GM21390 (cell line): Measurements from ENCODE around the gene TRIM61.
"Not testable (repeated sequence)": the region's sequence is repeated elsewhere in the genome, so short reads cannot be mapped to it uniquely, and the experiment has no call there.

Source experiments
- ATAC-seq: cut with Tn5 transposase; IDR thresholded peaks from one replicate; pipeline ENCODE4 v1.9.1; 2021; ENCODE audit not compliant: unreplicated experiment

Gene TRIM61

DNA sequence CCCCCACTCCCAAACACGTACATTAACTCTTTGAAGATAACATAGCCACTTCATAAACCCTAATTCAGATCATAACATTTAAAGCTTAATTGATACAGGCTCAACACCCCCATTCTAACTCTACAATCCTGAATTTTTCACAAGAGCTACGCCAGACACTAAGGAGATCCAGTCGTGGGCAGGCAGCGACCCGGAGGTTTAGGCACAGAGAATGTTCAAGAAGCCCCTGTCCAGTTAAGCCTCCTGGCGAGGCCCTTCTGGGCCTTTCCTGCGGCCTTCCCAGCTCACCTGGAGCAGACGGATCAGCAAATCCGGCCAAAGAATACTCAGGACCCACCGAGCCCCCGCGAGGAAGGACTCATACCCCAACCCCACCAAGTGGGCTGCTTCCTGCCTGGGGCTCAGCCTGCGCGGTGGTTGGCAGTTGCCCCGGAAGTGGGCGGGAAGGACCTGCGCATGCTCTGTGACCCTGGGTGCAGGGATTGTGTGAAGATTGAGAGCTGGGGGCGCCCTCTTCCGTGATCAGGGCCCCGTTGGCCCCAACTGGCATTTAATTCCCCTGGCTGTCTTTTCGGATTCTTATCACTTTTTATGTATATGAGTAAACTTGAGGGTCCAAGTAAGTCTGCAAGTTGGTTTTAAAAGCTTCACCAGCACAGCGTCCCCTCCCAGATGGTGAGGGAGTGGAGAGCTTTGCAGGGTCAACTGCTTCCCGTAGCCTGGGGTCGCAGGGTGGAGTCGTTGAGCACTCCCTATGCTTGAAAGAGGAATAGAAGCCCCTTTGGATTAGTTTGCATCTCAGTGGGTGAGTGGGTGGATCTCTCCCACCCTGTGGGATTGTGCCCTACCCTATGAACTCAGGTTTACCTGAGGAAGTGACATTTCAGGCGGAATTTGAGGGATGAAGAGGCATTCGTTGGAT is at the start of gene TRIM61:
Gene TRIM61, minus strand, starts transcription at position 415 of the 922 bp plus-strand sequence. CDS start 7,655 bp downstream, outside the sequence.
- peak; percentile 98 for ATAC-seq

DNA sequence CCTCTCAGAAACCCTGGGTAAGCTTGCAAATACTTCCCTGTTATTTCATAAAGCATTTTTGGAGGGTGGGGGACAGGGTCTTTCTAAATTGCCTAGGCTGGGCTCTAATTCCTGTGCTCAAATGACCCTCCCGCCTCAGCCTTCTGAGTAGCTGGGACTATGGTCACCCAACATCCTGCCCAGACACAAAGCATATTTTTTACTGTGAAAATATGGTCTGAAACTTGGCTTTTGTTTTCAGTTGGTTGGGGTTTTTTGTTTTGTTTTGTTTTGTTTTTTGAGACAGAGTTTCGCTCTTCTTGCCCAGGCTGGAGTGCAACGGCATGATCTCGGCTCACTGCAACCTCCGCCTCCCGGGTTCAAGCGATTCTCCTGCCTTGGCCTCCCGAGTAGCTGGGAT is 48.3 kb upstream of the TRIM61 start:
- ATAC-seq = not testable (repeated sequence)

DNA sequence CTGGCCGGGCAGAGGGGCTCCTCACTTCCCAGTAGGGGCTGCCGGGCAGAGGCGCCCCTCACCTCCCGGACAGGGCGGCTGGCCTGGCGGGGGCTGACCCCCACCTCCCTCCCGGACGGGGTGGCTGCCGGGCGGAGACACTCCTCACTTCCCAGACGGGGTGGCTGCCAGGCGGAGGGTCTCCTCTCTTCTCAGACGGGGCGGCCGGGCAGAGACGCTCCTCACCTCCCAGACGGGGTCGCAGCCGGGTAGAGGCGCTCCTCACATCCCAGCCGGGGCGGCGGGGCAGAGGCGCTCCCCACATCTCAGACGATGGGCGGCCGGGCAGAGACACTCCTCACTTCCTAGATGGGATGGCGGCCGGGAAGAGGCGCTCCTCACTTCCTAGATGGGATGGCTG is 42.5 kb upstream of the TRIM61 start:
- not testable (repeated sequence) for ATAC-seq

DNA sequence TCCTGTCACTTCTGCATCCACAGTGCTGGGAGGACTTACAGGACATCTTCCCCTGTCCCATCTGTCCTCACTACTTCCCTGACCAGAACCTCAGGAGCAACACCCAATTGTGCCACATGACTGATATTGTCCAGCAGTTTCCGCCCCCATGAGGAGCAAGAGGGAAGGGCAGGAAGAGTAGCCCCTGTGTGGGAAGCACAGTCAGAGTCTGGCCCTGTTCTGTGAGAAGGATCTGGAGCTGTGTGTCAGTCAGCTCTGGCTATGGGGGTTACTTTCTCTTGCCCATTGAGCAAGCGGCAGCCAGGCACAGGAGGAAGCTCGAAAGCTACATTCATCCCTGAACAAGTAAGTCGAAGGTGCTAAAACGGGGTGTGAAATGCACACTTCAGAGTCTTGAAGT is 39.5 kb upstream of the TRIM61 start:
- no peak for ATAC-seq

DNA sequence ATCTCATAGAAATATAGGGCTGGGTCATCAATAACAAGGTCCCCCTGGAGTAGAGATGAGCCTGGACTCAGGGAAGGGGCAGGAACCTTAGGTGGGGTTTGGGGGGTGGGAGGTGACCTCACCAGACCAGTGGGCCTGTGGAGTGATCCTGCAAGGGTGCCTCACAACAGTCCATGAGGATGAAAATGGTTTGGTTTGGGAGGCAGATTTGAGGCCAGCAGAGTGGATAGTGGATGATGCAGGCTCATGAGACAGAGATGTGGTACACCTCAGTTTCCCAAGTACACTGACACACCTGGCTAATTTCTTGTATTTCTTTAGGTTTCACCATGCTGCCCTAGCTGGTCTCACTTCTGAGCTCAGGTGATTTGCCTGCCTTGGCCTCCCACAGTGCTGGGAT is 36.2 kb upstream of the TRIM61 start:
- no peak for ATAC-seq

DNA sequence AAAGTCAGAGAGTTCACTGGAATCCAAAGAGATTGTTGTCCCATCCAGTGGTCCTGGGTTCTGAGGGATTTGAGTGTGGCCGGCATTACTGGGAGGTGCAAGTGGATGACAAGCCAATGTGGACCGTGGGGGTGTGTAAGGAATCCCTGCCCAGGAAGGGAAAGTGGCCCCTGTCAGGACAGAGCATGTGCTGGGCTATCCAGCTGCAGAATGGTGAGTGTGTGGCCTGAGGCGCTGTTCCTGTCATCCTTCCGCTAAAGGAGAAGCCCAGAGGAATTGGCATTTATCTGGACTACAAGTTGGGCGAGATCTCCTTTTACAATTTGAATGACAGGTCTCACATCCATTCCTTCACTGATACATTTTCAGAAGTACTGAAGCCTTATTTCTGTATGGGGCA is 33.9 kb upstream of the TRIM61 start:
- no peak for ATAC-seq

DNA sequence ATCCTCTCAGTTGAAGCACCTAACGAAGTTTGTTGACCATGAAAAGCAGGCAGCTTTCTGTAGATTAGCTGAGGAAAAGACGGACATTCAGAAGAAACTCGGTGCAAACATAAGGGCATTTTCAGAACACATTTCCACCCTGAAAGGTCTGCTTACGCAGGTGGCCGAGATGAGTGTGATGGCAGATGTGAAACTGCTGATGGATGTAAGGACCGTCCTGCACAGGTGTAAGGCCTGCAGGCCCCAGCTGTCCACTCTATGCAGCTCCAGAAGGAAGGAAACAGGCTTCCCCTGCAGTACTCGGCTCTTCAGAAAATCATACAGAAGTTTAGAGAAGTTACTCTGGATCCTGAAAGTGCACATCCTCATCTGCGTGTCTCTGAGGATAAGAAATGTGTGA is 33.5 kb upstream of the TRIM61 start:
- ATAC-seq = no peak

DNA sequence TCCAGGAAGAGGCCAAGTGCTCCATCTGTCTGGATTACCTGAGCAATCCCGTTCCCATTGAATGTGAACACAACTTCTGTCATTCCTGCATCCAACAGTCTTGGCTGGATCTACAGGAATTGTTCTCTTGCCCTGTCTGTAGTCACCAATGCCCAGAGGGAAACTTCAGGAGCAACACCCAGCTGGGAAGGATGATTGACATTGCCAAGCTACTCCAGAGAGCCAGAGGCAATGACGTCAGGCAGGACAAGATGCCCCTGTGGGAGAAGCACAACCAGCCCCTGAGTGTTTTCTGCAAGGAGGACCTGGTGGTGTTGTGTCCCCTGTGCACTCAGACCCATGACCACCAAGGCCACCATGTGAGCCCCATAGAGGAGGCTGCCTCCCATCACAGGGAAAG is 33.0 kb upstream of the TRIM61 start:
- ATAC-seq = no peak

DNA sequence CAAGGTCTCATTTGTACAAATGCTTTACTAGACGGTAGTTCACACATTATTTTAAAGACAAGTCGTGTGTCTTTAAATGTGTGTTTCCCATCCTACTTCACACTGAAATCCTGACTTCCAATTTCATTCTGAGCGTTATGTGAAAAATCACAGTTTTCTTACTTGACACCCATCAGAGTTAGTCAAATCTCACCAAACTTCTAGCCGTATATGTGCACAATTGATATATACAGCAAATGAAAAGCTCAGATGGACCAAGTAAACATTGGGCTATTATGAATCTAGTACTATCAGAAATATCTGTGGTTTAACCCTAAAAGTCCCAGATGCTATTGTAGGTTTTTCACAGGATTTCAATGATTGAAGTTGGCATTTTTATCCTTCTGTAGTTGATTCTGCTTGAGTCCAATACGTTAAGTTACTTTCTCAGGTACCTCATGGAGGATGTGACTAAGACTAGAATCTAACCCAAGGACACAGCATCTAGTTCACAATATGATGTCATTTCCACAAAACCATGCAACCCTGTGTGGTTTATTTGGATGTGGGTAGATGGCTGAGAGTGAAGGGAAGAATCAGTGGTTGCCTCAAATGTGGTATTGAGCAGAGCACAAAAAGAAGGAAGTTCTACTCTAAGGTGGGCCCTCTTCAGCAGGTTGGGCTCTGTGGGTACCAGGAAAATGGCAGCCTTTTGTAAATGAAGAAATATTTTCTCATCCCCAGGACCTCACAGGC is 32.2 kb upstream of the TRIM61 start:
- ATAC-seq = no peak

DNA sequence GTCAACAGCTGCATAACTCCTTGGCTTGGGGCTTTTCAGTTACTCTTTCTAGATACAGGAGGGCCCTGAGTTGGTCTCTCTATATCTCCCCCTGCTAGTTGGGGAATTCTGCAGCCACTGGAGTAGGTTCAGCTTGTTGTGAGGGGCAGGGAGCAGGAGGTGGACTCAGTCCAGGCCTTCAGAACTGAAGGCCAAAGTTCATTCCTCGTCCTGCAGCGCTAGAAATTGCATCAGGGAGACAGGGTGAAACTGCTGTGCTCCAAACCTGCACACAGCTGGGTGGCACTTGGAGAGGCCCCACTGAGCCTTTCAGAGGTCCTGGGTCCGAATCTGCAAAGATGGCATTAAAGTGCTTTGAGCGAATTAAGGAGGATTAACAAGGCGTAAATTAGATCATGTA is 29.4 kb upstream of the TRIM61 start:
- ATAC-seq = no peak

DNA sequence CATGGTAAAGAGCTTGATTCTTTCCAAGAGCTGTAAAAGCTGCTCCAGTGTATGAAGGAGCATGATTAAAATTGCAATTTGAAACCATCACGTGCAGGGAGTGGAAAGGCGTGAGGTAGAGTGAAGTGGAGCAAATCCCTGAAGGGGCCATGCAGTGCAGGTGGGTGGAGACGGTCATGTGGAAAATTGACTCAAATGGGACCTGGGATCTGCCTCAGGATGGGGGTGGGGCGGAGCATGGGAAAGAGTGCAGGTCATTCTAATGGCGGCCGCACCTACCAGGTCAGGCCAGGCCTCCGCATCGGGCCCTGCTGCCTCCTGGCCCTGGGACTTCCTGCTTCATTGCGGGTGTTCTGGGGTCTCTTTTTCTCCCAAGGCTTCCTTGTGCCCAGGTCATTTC is 29.0 kb upstream of the TRIM61 start:
- no peak for ATAC-seq

DNA sequence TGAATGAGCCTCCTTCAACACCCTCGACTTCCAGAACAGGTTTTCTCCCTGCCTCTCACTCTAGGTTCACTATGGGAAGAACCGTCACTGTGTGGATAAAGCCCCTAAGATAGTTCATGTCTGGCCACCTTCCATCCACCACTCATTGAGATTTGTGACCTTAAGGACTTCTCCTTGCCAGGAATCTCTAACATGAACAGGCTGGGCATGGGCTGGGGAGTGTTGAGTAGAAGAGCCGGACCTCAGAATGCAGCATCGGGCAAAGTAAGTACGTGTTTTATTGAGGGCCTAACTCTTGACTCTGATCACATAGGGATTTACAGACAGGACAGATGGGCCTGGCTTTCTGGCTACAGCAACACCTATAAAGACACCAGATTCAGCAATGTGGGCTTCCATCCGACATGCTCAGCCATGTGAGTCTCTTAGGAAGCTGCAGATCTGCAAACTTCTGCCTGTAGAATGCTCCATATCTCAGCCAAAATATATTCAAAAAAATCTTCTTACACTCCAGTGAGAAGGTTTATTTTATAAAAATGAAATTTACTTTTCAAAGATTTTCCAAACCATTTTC is 28.0 kb upstream of the TRIM61 start:
- no peak for ATAC-seq

DNA sequence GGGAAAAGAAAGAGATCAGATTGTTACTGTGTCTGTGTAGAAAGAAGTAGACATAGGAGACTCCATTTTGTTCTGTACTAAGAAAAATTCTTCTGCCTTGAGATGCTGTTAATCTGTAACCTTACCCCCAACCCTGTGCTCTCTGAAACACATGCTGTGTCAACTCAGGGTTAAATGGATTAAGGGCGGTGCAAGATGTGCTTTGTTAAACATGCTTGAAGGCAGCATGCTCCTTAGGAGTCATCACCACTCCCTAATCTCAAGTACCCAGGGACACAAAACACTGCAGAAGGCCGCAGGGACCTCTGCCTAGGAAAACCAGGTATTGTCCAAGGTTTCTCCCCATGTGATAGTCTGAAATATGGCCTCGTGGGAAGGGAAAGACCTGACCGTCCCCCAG is 24.5 kb upstream of the TRIM61 start:
- ATAC-seq = not testable (repeated sequence)

DNA sequence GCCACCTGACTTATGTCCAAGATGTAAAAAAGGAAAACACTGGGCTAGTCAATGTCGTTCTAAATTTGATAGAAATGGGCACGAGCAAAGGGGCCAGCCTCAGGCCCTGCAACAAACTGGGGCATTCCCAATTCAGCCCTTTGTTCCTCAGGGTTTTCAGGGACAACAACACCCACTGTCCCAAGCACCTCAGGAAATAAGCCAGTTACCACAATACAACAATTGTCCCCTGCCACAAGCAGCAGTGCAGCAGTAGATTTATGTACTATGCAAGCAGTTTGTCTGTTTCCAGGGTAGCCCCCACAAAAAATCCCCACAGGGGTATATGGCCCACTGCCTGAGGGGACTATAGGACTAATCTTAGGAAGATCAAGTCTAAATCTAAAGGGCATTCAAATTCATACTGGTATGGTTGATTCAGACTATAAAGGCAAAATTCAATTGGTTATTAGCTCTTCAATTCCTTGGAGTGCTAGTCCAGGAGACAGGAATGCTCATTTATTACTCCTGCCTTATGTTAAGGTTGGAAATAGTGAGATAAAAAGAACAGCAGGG is 21.1 kb upstream of the TRIM61 start:
- ATAC-seq = not testable (repeated sequence)

DNA sequence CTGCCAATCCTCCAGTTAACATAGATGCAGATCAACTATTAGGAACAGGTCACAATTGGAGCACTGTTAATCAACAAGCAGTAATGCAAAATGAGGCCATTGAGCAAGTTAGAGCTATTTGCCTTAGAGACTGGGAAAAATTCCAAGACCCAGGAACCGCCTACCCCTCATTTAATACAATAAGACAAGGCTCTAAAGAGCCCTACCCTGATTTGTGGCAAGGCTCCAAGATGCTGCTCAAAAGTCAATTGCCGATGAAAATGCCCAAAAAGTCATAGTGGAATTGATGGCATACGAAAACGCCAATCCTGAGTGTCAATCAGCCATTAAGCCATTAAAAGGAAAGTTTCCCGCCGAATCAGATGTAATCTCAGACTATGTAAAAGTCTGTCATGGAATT is 20.5 kb upstream of the TRIM61 start:
- ATAC-seq = no peak

DNA sequence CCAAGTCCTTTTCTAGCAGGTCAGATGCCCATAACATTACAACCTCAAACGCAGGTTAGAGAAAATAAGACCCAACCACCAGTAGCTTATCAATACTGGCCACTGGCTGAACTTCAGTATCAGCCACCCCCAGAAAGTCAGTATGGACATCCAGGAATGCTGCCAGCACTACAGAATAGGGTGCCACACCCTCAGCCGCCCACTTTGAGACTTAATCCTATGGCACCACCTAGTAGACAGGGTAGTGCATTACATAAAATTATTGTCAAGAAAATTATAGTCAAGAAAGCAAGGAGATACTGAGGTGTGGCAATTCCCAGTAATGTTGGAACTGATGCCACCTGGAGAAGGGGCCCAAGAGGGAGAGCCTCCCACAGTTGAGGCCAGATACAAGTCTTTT is 19.9 kb upstream of the TRIM61 start:
- no peak for ATAC-seq

DNA sequence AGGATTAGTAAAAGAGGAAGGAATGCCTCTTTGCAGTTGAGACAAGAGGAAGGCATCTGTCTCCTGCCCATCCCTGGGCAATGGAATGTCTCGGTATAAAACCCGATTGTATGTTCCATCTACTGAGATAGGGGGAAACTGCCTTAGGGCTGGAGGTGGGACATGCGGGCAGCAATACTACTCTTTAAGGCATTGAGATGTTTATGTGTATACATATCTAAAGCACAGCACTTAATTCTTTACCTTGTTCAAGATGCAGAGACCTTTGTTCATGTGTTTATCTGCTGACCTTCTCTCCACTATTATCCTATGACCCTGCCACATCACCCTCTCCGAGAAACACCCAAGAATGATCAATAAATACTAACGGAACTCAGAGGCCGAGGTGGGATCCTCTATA is 18.7 kb upstream of the TRIM61 start:
- not testable (repeated sequence) for ATAC-seq

DNA sequence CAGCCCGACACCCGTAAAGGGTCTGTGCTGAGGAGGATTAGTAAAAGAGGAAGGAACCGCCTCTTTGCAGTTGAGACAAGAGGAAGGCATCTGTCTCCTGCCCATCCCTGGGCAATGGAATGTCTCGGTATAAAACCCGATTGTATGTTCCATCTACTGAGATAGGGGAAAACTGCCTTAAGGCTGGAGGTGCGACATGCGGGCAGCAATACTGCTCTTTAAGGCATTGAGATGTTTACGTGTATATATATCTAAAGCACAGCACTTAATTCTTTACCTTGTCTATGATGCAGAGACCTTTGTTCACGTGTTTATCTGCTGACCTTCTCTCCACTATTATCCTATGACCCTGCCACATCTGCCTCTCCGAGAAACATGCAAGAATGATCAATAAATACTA is 13.3 kb upstream of the TRIM61 start:
- not testable (repeated sequence) for ATAC-seq

DNA sequence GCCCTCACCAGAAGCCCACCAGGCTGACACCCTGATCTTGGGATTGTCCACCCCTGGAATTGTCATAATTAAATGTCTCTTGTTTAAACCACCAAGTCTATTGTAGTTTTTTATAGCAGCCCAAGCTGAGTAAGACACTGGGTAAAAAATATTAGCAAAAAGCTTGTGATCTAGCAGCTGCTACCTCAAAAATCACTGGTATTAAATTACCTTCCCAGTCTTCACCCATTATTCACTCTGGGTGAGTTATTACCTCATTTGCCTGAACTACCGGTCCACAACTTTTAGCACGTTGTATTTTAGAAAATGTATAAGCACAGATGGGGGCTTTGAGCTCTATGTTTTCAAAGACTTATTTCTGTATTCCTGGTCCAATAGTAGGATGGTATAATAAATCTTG is 12.0 kb upstream of the TRIM61 start:
- no peak for ATAC-seq

DNA sequence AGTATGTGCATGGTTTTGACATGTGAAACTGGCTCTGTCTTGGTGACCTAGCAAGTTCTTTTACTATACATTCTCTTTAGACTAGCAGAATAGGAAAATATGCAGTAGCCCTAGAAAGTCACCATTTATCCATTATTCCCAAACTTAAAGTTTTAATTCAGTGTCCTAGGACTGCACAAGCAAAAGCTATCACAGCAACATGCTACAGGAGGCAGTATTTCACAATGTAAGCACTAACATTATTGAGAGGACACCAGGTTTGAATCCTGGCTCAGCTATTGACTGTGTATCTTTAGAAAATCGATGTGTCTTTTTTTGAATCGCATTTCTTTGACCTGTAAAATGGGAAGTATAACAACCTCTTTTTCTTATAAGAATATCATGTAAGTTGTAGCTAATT is 5.5 kb downstream of the TRIM61 start:
- not testable (repeated sequence) for ATAC-seq

DNA sequence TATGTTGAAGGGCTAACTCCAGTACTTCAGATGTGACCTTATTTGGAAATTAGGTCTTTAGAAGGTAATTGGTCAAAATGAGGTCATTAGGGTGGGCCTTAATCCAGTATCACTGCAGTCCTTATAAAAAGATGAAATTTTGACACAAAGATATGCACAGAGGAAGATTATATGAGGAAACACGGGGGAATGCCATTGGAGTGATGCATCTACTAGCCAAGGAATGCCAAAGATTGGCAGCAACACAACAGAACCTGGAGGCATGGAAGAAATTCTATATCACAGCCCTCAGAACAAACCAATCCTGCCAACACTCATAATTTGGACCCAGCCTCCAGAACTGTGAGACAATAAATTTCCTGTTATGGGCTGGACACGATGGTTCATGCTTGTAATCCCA is 17.6 kb downstream of the TRIM61 start:
- no peak for ATAC-seq
